DLD1 (cell line): Measurements from ENCODE around the gene TRAPPC5.

Source experiments
- in situ Hi-C: cut with HindIII; loops from 2 replicates; pipeline ENCODE4 v1.10.0; 2017; ENCODE audit warnings: low sequenced_read_pairs

Gene TRAPPC5

GRCh38 chr19:7645656-7646425, 34.8 kb upstream of the TRAPPC5 start:
- in situ Hi-C loops = no loop called here

- in situ Hi-C loops = no loop called here
These were observed 34.3 kb upstream of the TRAPPC5 start for GRCh38 chr19:7646426-7646700.

GRCh38 chr19:7647156-7647555, 33.5 kb upstream of the TRAPPC5 start:
- in situ Hi-C loops = no loop called here

GRCh38 chr19:7648265-7649014, 32.2 kb upstream of the TRAPPC5 start:
- in situ Hi-C loops = no loop called here

GRCh38 chr19:7650148-7650547, 30.5 kb upstream of the TRAPPC5 start:
- in situ Hi-C loops = no loop called here

- in situ Hi-C loops = no loop called here
These were observed 28.5 kb upstream of the TRAPPC5 start for GRCh38 chr19:7652061-7652641.

- in situ Hi-C loops = no loop called here
These were observed 26.2 kb upstream of the TRAPPC5 start for GRCh38 chr19:7654401-7654800.

GRCh38 chr19:7655581-7655980, 25.1 kb upstream of the TRAPPC5 start:
- in situ Hi-C loops = no loop called here

GRCh38 chr19:7657131-7657751, 23.4 kb upstream of the TRAPPC5 start:
- in situ Hi-C loops = no loop called here

GRCh38 chr19:7658219-7658686, 22.4 kb upstream of the TRAPPC5 start:
- in situ Hi-C loops = no loop called here

GRCh38 chr19:7661744-7662538, 18.7 kb upstream of the TRAPPC5 start:
- in situ Hi-C loops = no loop called here

- in situ Hi-C loops = no loop called here
These were observed 18.0 kb upstream of the TRAPPC5 start for GRCh38 chr19:7662657-7663056.

- in situ Hi-C loops = no loop called here
These were observed 16.9 kb upstream of the TRAPPC5 start for GRCh38 chr19:7663706-7664105.

GRCh38 chr19:7665076-7665475, 15.6 kb upstream of the TRAPPC5 start:
- in situ Hi-C loops = no loop called here

GRCh38 chr19:7668842-7669241, 11.8 kb upstream of the TRAPPC5 start, which contains the start of gene RETN:
Gene RETN (plus strand): TSS chr19:7669049. CDS start chr19:7669327, 278 bp downstream.
- in situ Hi-C loops = no loop called here

GRCh38 chr19:7669641-7670040, 11.0 kb upstream of the TRAPPC5 start:
- in situ Hi-C loops = no loop called here

GRCh38 chr19:7670150-7670783, 10.4 kb upstream of the TRAPPC5 start:
- in situ Hi-C loops = no loop called here

GRCh38 chr19:7670790-7671189, 9.8 kb upstream of the TRAPPC5 start:
- in situ Hi-C loops = no loop called here

GRCh38 chr19:7672522-7672921, 8.1 kb upstream of the TRAPPC5 start:
- in situ Hi-C loops = no loop called here
